Breast epithelium (tissue), 4 donors: ENCODE data around the gene ITGA8. TPM values are rescaled to one million over a fixed set of nuclear protein-coding genes. Genes with fewer than 3 reads are reported as not detected.
"Not testable (repeated sequence)": the region's sequence is repeated elsewhere in the genome, so short reads cannot be mapped to it uniquely, and the experiment has no call there.

Experiments
- DNase-seq, 2 donors: peaks; one replicate each; pipeline ENCODE4 v3.0.0-alpha.2; 2019; ENCODE audit warnings: low spot score in 2 of 2
- H3K27ac ChIP-seq, 2 donors: fragments of 200-600 bp; sonication (generic) in 1 of 2; one replicate each; pipeline ENCODE4 v1.5.1; 2016 to 2019; ENCODE audit warnings: mild to moderate bottlenecking in 1 of 2
- H3K27me3 ChIP-seq, 2 donors: fragments of 200-600 bp; sonication (generic) in 1 of 2; one replicate each; pipeline versions ENCODE4 v1.5.1 to v1.6.0; 2017 to 2019; ENCODE audit warnings: control low read depth in 1 of 2, mild to moderate bottlenecking in 1 of 2
- H3K36me3 ChIP-seq: fragments of 200-600 bp; one replicate; pipeline ENCODE4 v1.5.1; 2019
- H3K4me1 ChIP-seq, 2 donors: fragments of 200-600 bp; sonication (generic); one replicate each; pipeline ENCODE4 v1.5.1; 2016 to 2019; ENCODE audit warnings: control low read depth in 1 of 2
- H3K4me3 ChIP-seq, 3 donors: fragments of 200-600 bp; sonication (generic); 1 replicate in 2 of 3; 2 replicates in 1 of 3; pipeline ENCODE4 v1.5.1; 2016 to 2019; ENCODE audit warnings: mild to moderate bottlenecking in 3 of 3, moderate library complexity in 2 of 3
- H3K9me3 ChIP-seq, 2 donors: fragments of 200-600 bp; sonication (generic) in 1 of 2; one replicate each; pipeline ENCODE4 v1.5.1; 2016 to 2019; ENCODE audit warnings: control low read depth in 1 of 2
- POLR2A ChIP-seq: fragments of 450-650 bp; IDR thresholded peaks from one replicate; pipeline ENCODE4 v1.6.1; 2016; ENCODE audit warnings: antibody characterized with exemption, mild to moderate bottlenecking, moderate library complexity
- POLR2AphosphoS5 ChIP-seq, 3 donors: sonication (generic); formaldehyde crosslinking; IDR thresholded peaks; one replicate each; pipeline ENCODE4 v1.6.1; 2017; ENCODE audit warnings: antibody characterized with exemption in 3 of 3
- intact Hi-C: fragments of 100-400 bp; cut with DNase I; formaldehyde crosslinking; loops from one replicate; pipeline ENCODE4 v1.15.1; 2023; ENCODE audit warnings: low total_unique reads
- total RNA-seq, 3 donors: library from RNA; depleted of rRNA; stranded (reverse); fragments of >200 nt; gene quantifications; one replicate each; pipeline ENCODE4 v1.1.0, GENCODE V29; 2016
- TF ChIP-seq, protein P1 (sequence below), 3 donors: fragments of 450-650 bp; IDR thresholded peaks; one replicate each; pipeline ENCODE4 v1.5.1; 2016 to 2017; ENCODE audit warnings: antibody characterized with exemption in 3 of 3, mild to moderate bottlenecking in 3 of 3, moderate library complexity in 3 of 3

Gene ITGA8
- total RNA-seq, 3 donors from 2014 or later, result 2.0 to 2.9 (median 2.6) TPM

DNA sequence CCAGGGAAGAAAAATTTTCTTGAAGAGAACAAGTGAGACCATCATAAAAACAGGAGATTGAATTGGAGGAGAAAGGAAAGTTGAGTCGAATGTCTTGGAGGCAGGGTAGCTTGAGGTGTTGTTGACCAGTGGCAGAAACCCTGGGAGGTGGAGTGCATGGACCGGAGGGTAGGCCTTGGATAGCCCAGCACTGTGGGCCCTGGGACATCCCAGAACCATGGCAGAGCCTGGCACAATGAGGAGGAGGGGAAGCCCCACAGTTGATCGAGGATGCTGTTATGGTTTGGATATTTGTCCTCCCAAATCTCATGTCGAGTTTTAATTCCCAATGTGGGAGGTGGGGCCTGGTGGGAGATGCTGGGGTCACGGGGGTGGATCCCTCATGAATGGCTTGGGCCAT, 157.1 kb downstream of the ITGA8 start:
- no peak overlapping the region for H3K4me3 ChIP-seq
- TF ChIP-seq POLR2AphosphoS5 (IDR thresholded peaks at IDR 0.05) (no peak), POLR2A (no peak)
- TF ChIP-seq, protein P1, sequence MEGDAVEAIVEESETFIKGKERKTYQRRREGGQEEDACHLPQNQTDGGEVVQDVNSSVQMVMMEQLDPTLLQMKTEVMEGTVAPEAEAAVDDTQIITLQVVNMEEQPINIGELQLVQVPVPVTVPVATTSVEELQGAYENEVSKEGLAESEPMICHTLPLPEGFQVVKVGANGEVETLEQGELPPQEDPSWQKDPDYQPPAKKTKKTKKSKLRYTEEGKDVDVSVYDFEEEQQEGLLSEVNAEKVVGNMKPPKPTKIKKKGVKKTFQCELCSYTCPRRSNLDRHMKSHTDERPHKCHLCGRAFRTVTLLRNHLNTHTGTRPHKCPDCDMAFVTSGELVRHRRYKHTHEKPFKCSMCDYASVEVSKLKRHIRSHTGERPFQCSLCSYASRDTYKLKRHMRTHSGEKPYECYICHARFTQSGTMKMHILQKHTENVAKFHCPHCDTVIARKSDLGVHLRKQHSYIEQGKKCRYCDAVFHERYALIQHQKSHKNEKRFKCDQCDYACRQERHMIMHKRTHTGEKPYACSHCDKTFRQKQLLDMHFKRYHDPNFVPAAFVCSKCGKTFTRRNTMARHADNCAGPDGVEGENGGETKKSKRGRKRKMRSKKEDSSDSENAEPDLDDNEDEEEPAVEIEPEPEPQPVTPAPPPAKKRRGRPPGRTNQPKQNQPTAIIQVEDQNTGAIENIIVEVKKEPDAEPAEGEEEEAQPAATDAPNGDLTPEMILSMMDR (IDR thresholded peaks at IDR 0.05), result no peak
- no peaks in the 10 kb centered on the region for H3K36me3 ChIP-seq
- H3K9me3 ChIP-seq, result no peaks in the 10 kb centered on the region
- DNase-seq, result no peak
- H3K27ac ChIP-seq, result no peak overlapping the region
- H3K4me1 ChIP-seq, result no peaks in the 10 kb centered on the region
- no peaks in the 10 kb centered on the region for H3K27me3 ChIP-seq
- intact Hi-C loops, result no loop called here

DNA sequence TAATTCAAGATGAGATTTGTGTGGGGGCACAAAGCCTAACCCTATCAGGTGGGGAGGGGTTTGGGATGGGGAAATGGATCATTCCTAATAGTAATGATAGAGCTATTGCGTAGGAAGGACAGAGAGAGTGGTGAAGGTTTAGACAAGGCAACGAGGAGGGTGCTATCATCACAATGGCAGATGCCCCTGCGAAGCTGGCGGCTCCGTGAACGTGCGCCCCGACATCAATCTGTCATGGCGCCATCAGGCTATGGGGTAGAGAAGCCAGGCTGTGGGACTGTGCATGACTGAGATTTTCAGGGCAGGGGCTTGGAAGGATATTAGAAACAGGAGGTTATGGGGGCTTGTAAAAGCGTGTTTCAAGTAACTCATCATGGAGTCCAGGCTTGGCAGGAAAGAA, 157.6 kb downstream of the ITGA8 start:
- TF ChIP-seq, protein P1 (IDR thresholded peaks at IDR 0.05), result no peak
- TF ChIP-seq POLR2AphosphoS5 (IDR thresholded peaks at IDR 0.05) (no peak), POLR2A (no peak)
- no peaks in the 10 kb centered on the region for H3K27me3 ChIP-seq
- DNase-seq, result no peak
- no peak overlapping the region for H3K27ac ChIP-seq
- no peaks in the 10 kb centered on the region for H3K9me3 ChIP-seq
- no peak overlapping the region for H3K4me3 ChIP-seq
- intact Hi-C loops, result no loop called here
- no peaks in the 10 kb centered on the region for H3K4me1 ChIP-seq
- no peaks in the 10 kb centered on the region for H3K36me3 ChIP-seq

DNA sequence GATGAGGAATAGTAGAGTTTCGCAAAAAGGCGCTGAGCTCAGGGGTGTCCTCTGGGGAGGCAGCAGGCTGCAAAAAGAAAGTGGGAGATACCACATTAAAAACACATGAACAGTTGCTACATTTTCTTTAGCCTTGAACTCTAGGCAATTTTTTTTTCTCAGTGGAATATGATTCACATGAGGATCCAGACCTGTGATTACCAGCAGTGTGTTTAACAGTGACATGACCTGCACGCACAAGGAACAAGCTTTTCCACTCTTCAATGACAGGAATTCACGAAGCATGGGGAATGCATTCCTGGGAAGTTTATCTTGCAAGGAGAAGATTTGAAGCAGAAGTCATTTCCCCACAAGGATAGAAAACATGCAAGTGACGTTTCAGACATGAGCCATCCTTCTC, 161.6 kb downstream of the ITGA8 start:
- TF ChIP-seq POLR2A, result no peak
- TF ChIP-seq, protein P1 (IDR thresholded peaks at IDR 0.05), result no peak
- TF ChIP-seq POLR2AphosphoS5 (IDR thresholded peaks at IDR 0.05), result no peak
- no peak for DNase-seq
- Histone ChIP-seq H3K4me3 (no peak overlapping the region), H3K36me3 (no peaks in the 10 kb centered on the region), H3K27ac (no peak overlapping the region), H3K4me1 (no peaks in the 10 kb centered on the region), H3K27me3 (no peaks in the 10 kb centered on the region), H3K9me3 (no peaks in the 10 kb centered on the region)
- intact Hi-C loops, result no loop called here

DNA sequence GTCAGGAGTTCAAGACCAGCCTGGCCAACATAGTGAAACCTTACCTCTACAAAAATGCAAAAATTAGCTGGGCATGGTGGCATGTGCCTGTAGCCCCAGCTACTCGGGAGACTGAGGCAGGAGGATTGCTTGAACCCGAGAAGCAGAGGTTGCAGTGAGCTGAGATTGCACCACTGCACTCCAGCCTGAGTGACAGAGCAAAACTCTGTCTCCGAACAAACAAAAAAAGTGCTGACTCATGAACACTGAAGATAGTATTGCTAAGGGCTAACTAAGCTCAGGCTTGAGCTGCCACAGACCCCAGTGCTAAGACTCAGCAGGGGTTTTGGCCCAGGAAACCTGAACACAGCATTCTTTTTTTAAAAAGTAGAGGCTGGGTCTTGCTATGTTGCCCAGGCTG, 162.6 kb downstream of the ITGA8 start:
- DNase-seq, H3K27ac ChIP-seq, H3K36me3 ChIP-seq, H3K27me3 ChIP-seq, H3K4me1 ChIP-seq, H3K4me3 ChIP-seq, H3K9me3 ChIP-seq, intact Hi-C loops: not testable (repeated sequence)

DNA sequence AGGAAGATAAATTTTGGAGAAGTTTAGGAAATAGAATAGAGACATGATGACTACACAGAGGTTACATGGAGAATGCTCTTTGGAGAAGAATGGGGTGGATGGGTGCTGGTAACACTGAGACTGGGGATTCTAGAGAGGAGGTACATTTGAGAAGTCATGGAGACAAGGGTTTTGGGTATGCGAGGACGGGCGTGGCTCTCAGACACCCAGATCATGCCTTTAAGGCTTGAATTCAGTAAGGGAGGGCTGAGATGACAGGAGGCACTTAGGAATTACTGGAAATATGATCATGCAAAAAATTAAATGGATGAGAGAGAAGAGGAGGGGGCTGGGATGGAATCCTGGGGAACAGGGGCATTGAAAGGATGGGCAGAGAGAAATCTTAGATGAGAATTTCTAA, 168.8 kb downstream of the ITGA8 start:
- Histone ChIP-seq H3K4me1 (no peaks in the 10 kb centered on the region), H3K9me3 (peaks cover 0 to 7% of the 10 kb centered on the region in 2 donors), H3K36me3 (no peaks in the 10 kb centered on the region), H3K27ac (no peak overlapping the region), H3K27me3 (no peaks in the 10 kb centered on the region), H3K4me3 (no peak overlapping the region)
- no peak for DNase-seq
- TF ChIP-seq, protein P1 (IDR thresholded peaks at IDR 0.05), result no peak
- TF ChIP-seq POLR2A (no peak), POLR2AphosphoS5 (IDR thresholded peaks at IDR 0.05) (no peak)
- intact Hi-C loops, result no loop called here

DNA sequence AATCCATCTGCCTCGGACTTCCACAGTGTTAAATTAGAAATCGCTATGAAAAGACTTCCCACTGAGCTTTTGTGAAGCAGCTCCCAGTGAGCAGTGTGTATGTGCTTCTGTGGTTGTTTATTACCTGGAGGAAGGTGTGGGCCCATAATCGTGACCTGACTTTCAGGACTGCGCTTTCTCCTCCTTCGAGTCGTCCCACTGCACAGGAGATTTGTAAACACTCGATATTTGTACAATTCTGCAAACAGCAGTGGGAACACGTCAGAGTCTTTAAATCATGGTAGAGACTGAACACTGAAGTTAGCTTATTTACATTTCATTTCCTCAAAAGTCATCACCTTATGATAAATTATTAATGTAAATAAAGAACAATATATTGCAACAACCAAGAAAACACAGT, 171.4 kb downstream of the ITGA8 start:
- intact Hi-C loops, result no loop called here
- no peak overlapping the region for H3K27ac ChIP-seq
- H3K4me3 ChIP-seq, result no peak overlapping the region
- DNase-seq, result no peak
- H3K36me3 ChIP-seq, result no peaks in the 10 kb centered on the region
- H3K9me3 ChIP-seq, result peaks cover 0 to 7% of the 10 kb centered on the region in 2 donors
- TF ChIP-seq POLR2AphosphoS5 (IDR thresholded peaks at IDR 0.05) (no peak), POLR2A (no peak)
- TF ChIP-seq, protein P1 (IDR thresholded peaks at IDR 0.05), result no peak
- H3K27me3 ChIP-seq, result no peaks in the 10 kb centered on the region
- no peaks in the 10 kb centered on the region for H3K4me1 ChIP-seq
